ENCODE data around the gene ZSCAN9.

Gene ZSCAN9

GRCh38 chr6:28269492-28269891, 44.4 kb downstream of the ZSCAN9 start:
- DNase-seq = no peak

- DNase-seq = no peak
Measured at GRCh38 chr6:28274888-28275287, 49.8 kb downstream of the ZSCAN9 start.

GRCh38 chr6:28277746-28278145, 52.7 kb downstream of the ZSCAN9 start:
- no peak for DNase-seq

GRCh38 chr6:28280595-28281287, 55.7 kb downstream of the ZSCAN9 start:
- DNase-seq = no peak

- peak; percentile 62 for DNase-seq
Measured at GRCh38 chr6:28281288-28282064, 56.4 kb downstream of the ZSCAN9 start, which contains the start of gene PGBD1. Gene PGBD1 (plus strand): TSS chr6:28281572. CDS start chr6:28283814, 2,242 bp downstream.

GRCh38 chr6:28282926-28283325, 57.9 kb downstream of the ZSCAN9 start:
- DNase-seq = no peak
